ENCODE measurements around the gene TMC5. TPM values are rescaled to one million over a fixed set of nuclear protein-coding genes. Genes with fewer than 3 reads are reported as not detected.

TMC5 gene
- total and polyA plus RNA-seq, 2 experiments from 2014 or later, result 2.3 to 4.8 TPM

- Histone ChIP-seq H2AFZ (no peak overlapping the region), H3F3A (replicated peaks; ENCODE audit: low read depth) (no peaks in the 10 kb centered on the region), H3K27me3 (ENCODE audit: insufficient read depth) (no peaks in the 10 kb centered on the region), H3K27ac (ENCODE audit: low read depth) (no peak overlapping the region), H4K20me1 (replicated peaks; ENCODE audit: insufficient read depth) (no peaks in the 10 kb centered on the region), H3K36me3 (ENCODE audit: insufficient read depth) (no peaks in the 10 kb centered on the region), H3K4me2 (no peak overlapping the region), H3K4me1 (ENCODE audit: insufficient read depth) (no peaks in the 10 kb centered on the region), H3K9me2 (ENCODE audit: insufficient read depth) (no peaks in the 10 kb centered on the region), H3K79me2 (replicated peaks; ENCODE audit: insufficient read depth) (no peaks in the 10 kb centered on the region), H3K4me3 (no peak overlapping the region)
- Mint-ChIP-seq H3K4me3 (no peak overlapping the region), H3K4me1 (no peaks in the 10 kb centered on the region), H3K27me3 (ENCODE audit: insufficient read depth, low read depth, poor library complexity) (peaks cover 2% of the 10 kb centered on the region), H3K36me3 (ENCODE audit: low read depth) (peaks cover 8% of the 10 kb centered on the region; the same call in 1 of the 3 replicates), H3K27ac (no peak overlapping the region), H3K9me3 (peaks cover 9% of the 10 kb centered on the region)
- no peak for ATAC-seq
- TF ChIP-seq CREB1 (CRISPR knock-in tag; IDR thresholded peaks at IDR 0.05; ENCODE audit: low read depth), result no peak
- DNase-seq (ENCODE audit: low spot score), result no peak
Measured at GRCh38 chr16:19424478-19424877, 6.8 kb downstream of the TMC5 start.

GRCh38 chr16:19430345-19430744 is 12.7 kb downstream of the TMC5 start:
- H3K9me2 ChIP-seq (ENCODE audit: insufficient read depth), result no peaks in the 10 kb centered on the region
- no peak for TF ChIP-seq EZH2phosphoT487 (IDR thresholded peaks at IDR 0.05; ENCODE audit: unreplicated experiment)
- TF ChIP-seq ZNF331 (CRISPR knock-in tag; IDR thresholded peaks at IDR 0.05; ENCODE audit: low read depth), result no peak
- TF ChIP-seq POLR2AphosphoS5 (IDR thresholded peaks at IDR 0.05; ENCODE audit: low read depth), result no peak
- TF ChIP-seq REST (IDR thresholded peaks at IDR 0.05; ENCODE audit: unreplicated experiment), result no peak
- no peak for TF ChIP-seq CTCF (conservative IDR thresholded peaks at IDR 0.05; ENCODE audit: low read depth in 2 of 2)
- no peak for TF ChIP-seq CREB1 (CRISPR knock-in tag; IDR thresholded peaks at IDR 0.05; ENCODE audit: low read depth)
- TF ChIP-seq NANOG (IDR thresholded peaks at IDR 0.05; ENCODE audit: borderline replicate concordance), result no peak
- no peak for TF ChIP-seq JUNB (IDR thresholded peaks at IDR 0.05; ENCODE audit: unreplicated experiment)
- no peak for TF ChIP-seq EZH2 (IDR thresholded peaks at IDR 0.05; ENCODE audit: low read depth, unreplicated experiment)
- no peaks in the 10 kb centered on the region for H3K79me2 ChIP-seq (replicated peaks; ENCODE audit: insufficient read depth)
- Mint-ChIP-seq H3K4me1 (peaks cover 13% of the 10 kb centered on the region; the same call in 2 of the 3 replicates), H3K27me3 (ENCODE audit: insufficient read depth, low read depth, poor library complexity) (peaks cover 2% of the 10 kb centered on the region), H3K9me3 (no peaks in the 10 kb centered on the region), H3K4me3 (no peak overlapping the region), H3K27ac (no peak overlapping the region), H3K36me3 (ENCODE audit: low read depth) (no peaks in the 10 kb centered on the region)
- no peaks in the 10 kb centered on the region for H3K27me3 ChIP-seq (ENCODE audit: insufficient read depth)
- ATAC-seq, result no peak
- H2AFZ ChIP-seq, result no peak overlapping the region
- H3K4me3 ChIP-seq, result no peak overlapping the region
- H4K20me1 ChIP-seq (replicated peaks; ENCODE audit: insufficient read depth), result no peaks in the 10 kb centered on the region
- H3F3A ChIP-seq (replicated peaks; ENCODE audit: low read depth), result no peaks in the 10 kb centered on the region
- H3K4me2 ChIP-seq, result no peak overlapping the region
- no peak for DNase-seq (ENCODE audit: low spot score)
- H3K27ac ChIP-seq (ENCODE audit: low read depth), result no peak overlapping the region
- peaks cover 7% of the 10 kb centered on the region for H3K4me1 ChIP-seq (ENCODE audit: insufficient read depth)
- no peaks in the 10 kb centered on the region for H3K36me3 ChIP-seq (ENCODE audit: insufficient read depth)
